K562 (cell line): ENCODE results near the gene WDR76. TPM values are rescaled to one million over a fixed set of nuclear protein-coding genes. Genes with fewer than 3 reads are reported as not detected.

ENCODE experiments used
- ATAC-seq: fragments of 200-7000 bp; cut with Tn5 transposase; 3 replicates; pipeline ENCODE4 v1.9.1; 2020; ENCODE audit warnings: moderate library complexity
- BruUV-seq: library from RNA; stranded (reverse); fragments of 400-500 nt; replicated peaks from 2 replicates; lab custom pipeline; 2021; lab: Mats Ljungman, UMichigan
- CTCF ChIA-PET: fragments of 300-600 bp; formaldehyde crosslinking; extraction: SDS; loops from one replicate; lab custom pipeline; 2021; ENCODE audit warnings: low intra/inter-chr PET ratio; lab: Yijun Ruan, JAX
- POLR2A ChIA-PET: fragments of 300-600, 350-650 bp; sonication (Branson Sonifier 250); formaldehyde crosslinking; extraction: SDS; loops from one replicate; lab custom pipeline; 2021; ENCODE audit warnings: antibody characterized with exemption, inconsistent platforms; lab: Yijun Ruan, JAX
- DNase-seq, 4 experiments: peaks; one replicate each; pipeline versions ENCODE4 v3.0.0 to v3.0.0-alpha.2; 2011 to 2018; ENCODE audit warnings: low spot score in 3 of 4, mixed read lengths in 3 of 4; ENCODE audit errors: extremely low read depth in 1 of 4
- FAIRE-seq: peaks from 2 replicates; lab custom pipeline; 2011; peaks lifted over from hg19 to GRCh38; lab: Jason Lieb, UNC
- H2AFZ ChIP-seq: 2 replicates; pipeline ENCODE4 v1.6.0; 2011; ENCODE audit warnings: low read depth, low read length, control low read depth, inconsistent platforms
- H3K27ac ChIP-seq: fragments of 200-600 bp; 3 replicates; pipeline ENCODE4 v1.8.0; 2011; ENCODE audit warnings: low read depth, mild to moderate bottlenecking, control low read depth, inconsistent platforms, low read length, moderate library complexity, mixed read lengths; ENCODE audit errors: extremely low read depth
- H3K27me3 ChIP-seq, 2 experiments: fragments of 300-600 bp in 1 of 2; 2 replicates in 1 of 2; 3 replicates in 1 of 2; pipeline versions ENCODE4 v1.6.0 to v1.8.0; 2011; ENCODE audit warnings: inconsistent platforms in 2 of 2, low read length in 2 of 2, mild to moderate bottlenecking in 1 of 2, mixed read lengths in 1 of 2, moderate library complexity in 1 of 2; ENCODE audit not compliant: control insufficient read depth in 2 of 2, insufficient read depth in 2 of 2
- H3K36me3 ChIP-seq: fragments of 300-600 bp; 3 replicates; pipeline ENCODE4 v1.8.0; 2011; ENCODE audit warnings: mild to moderate bottlenecking, low read length, inconsistent platforms; ENCODE audit not compliant: control insufficient read depth, insufficient read depth
- H3K4me1 ChIP-seq, 2 experiments: fragments of 200-600 bp in 1 of 2; replicated peaks in 1 of 2; 2 replicates in 1 of 2; 3 replicates in 1 of 2; pipeline versions ENCODE4 v1.5.1 to v1.8.0; 2011; ENCODE audit warnings: inconsistent platforms in 2 of 2, low read length in 2 of 2, mild to moderate bottlenecking in 1 of 2, mixed read lengths in 1 of 2, moderate library complexity in 1 of 2; ENCODE audit not compliant: control insufficient read depth in 2 of 2, insufficient read depth in 2 of 2
- H3K4me2 ChIP-seq: 2 replicates; pipeline ENCODE4 v1.6.1; 2011; ENCODE audit warnings: low read length, control low read depth, inconsistent platforms, mixed read lengths; ENCODE audit not compliant: insufficient read depth
- H3K4me3 ChIP-seq: fragments of 200-600 bp; sonication (generic), shearing (Covaris generic); 2 replicates; pipeline ENCODE4 v1.5.1; 2016; ENCODE audit warnings: control low read depth, inconsistent platforms
- H3K79me2 ChIP-seq: fragments of 200-600 bp; 3 replicates; pipeline ENCODE4 v1.8.0; 2011; ENCODE audit warnings: low read length, inconsistent platforms; ENCODE audit not compliant: control insufficient read depth, insufficient read depth
- H3K9ac ChIP-seq, 2 experiments: 2 replicates each; pipeline versions ENCODE4 v1.6.0 to v1.6.1; 2011; ENCODE audit warnings: low read depth in 2 of 2, low read length in 2 of 2, control low read depth in 1 of 2, inconsistent platforms in 1 of 2, mild to moderate bottlenecking in 1 of 2, mixed read lengths in 1 of 2; ENCODE audit not compliant: insufficient read depth in 1 of 2
- H3K9me1 ChIP-seq: one replicate; pipeline ENCODE4 v1.6.0; 2011; ENCODE audit warnings: inconsistent platforms, mild to moderate bottlenecking, low read length, moderate library complexity; ENCODE audit not compliant: control insufficient read depth, insufficient read depth
- H3K9me3 ChIP-seq: replicated peaks from 2 replicates; pipeline ENCODE4 v1.5.1; 2011; ENCODE audit warnings: low read depth, low read length, inconsistent platforms; ENCODE audit not compliant: control insufficient read depth, insufficient read depth
- H4K20me1 ChIP-seq: replicated peaks from 2 replicates; pipeline ENCODE4 v1.6.1; 2011; ENCODE audit warnings: low read length, inconsistent platforms, mixed read lengths; ENCODE audit not compliant: control insufficient read depth, insufficient read depth
- GTF2E2 ChIP-seq: fragments of 200-800 bp; sonication (Bioruptor generic); IDR thresholded peaks from 2 replicates; pipeline ENCODE4 v1.6.1; 2016; ENCODE audit warnings: missing genetic modification characterization, missing compliant biosample characterization
- HDAC1 ChIP-seq, 2 experiments: fragments of 450-650 bp; IDR thresholded peaks; 2 replicates each; pipeline ENCODE4 v1.6.1; 2016 to 2017; ENCODE audit warnings: inconsistent platforms in 1 of 2, mild to moderate bottlenecking in 1 of 2, moderate library complexity in 1 of 2
- IFI16 ChIP-seq: fragments of 250-450 bp; sonication (Bioruptor Pico); IDR thresholded peaks from 2 replicates; pipeline ENCODE4 v2.1.2; 2022; ENCODE audit warnings: mild to moderate bottlenecking, inconsistent platforms
- JUN ChIP-seq, 2 experiments: sonication (generic) in 1 of 2; formaldehyde crosslinking in 1 of 2; IDR thresholded peaks; 2 replicates each; pipeline versions ENCODE4 v1.6.1 to v1.8.0; 2012 to 2022; ENCODE audit warnings: borderline replicate concordance in 2 of 2, mild to moderate bottlenecking in 2 of 2, improper control_type of control experiment in 1 of 2, low read depth in 1 of 2, low read length in 1 of 2, missing genetic modification reagents in 1 of 2
- KLF13 ChIP-seq: fragments of 450-650 bp; IDR thresholded peaks from 2 replicates; pipeline ENCODE4 v1.6.1; 2016; ENCODE audit warnings: missing genetic modification characterization, low read depth, mild to moderate bottlenecking, missing compliant biosample characterization, moderate library complexity, borderline replicate concordance
- LEF1 ChIP-seq: fragments of 450-650 bp; IDR thresholded peaks from 2 replicates; pipeline ENCODE4 v1.6.1; 2016; ENCODE audit warnings: mild to moderate bottlenecking
- SFPQ ChIP-seq: fragments of 200-400 bp; formaldehyde crosslinking; IDR thresholded peaks from 2 replicates; pipeline ENCODE4 v1.6.1; 2017; ENCODE audit warnings: mild to moderate bottlenecking, low read depth, low read length, moderate library complexity
- TAF15 ChIP-seq: fragments of 200-400 bp; formaldehyde crosslinking; IDR thresholded peaks from 2 replicates; pipeline ENCODE4 v1.6.1; 2017; ENCODE audit warnings: mild to moderate bottlenecking, low read depth, low read length, moderate library complexity
- THAP12 ChIP-seq: fragments of 250-450 bp; sonication (Bioruptor Pico); IDR thresholded peaks from 2 replicates; pipeline ENCODE4 v1.9.0; 2021; ENCODE audit warnings: mild to moderate bottlenecking, inconsistent platforms
- U2AF2 ChIP-seq: fragments of 200-400 bp; formaldehyde crosslinking; optimal IDR thresholded peaks from 2 replicates; pipeline ENCODE3; 2017; ENCODE audit warnings: low read depth, mild to moderate bottlenecking, low read length
- ZNF217 ChIP-seq: sonication (generic); formaldehyde crosslinking; IDR thresholded peaks from 2 replicates; pipeline ENCODE4 v1.8.0; 2022; ENCODE audit warnings: mild to moderate bottlenecking, missing genetic modification reagents
- WGBS: fragments of 100-300 bp; shearing (Covaris generic); methylation state at CpG from one replicate; pipeline ENCODE4 v1.1.6; 2016; ENCODE audit warnings: low coverage, mixed read lengths; ENCODE audit not compliant: insufficient coverage; ENCODE audit errors: missing lambda C conversion rate; 5-methylcytosine and 5-hydroxymethylcytosine counted together
- in situ Hi-C: fragments of 300-500 bp; cut with MboI; formaldehyde crosslinking; loops from 4 replicates; pipeline ENCODE4 v1.15.0; 2018; ENCODE audit warnings: inconsistent platforms, mixed read lengths
- intact Hi-C: fragments of 100-400 bp; cut with micrococcal nuclease; formaldehyde crosslinking; loops from 2 replicates; pipeline ENCODE4 v1.14.2; 2022
- polyA plus RNA-seq, 8 experiments: library from polyadenylated mRNA; depleted of rRNA in 4 of 8; stranded (reverse) in 5 of 8; unstranded in 3 of 8; fragments of >200 nt; fragmentation: Nextera tagmentation in 2 of 8; fragmentation: Illumina TruSeq in 1 of 8; extraction: Ambion mirVana in 2 of 8; extraction: Trizol in 1 of 8; gene quantifications; 2 replicates each; pipeline versions ENCODE4 v1.2.1 to v1.2.3, GENCODE V29; 2011 to 2014; ENCODE audit warnings: inconsistent platforms in 1 of 8, missing spikeins in 1 of 8
- total RNA-seq, 7 experiments: library from RNA; depleted of rRNA in 6 of 7; stranded (reverse); fragments of >200 nt in 6 of 7; fragmentation: Illumina TruSeq in 2 of 7; extraction: Trizol in 2 of 7; gene quantifications; 2 replicates each; pipeline versions ENCODE4 v1.2.1 to v1.2.3, GENCODE V29; 2011 to 2021; ENCODE audit warnings: low replicate concordance in 1 of 7
- TF ChIP-seq, protein P1 (sequence below): sonication (generic); formaldehyde crosslinking; IDR thresholded peaks from 2 replicates; pipeline ENCODE4 v1.8.0; 2022; ENCODE audit warnings: missing genetic modification reagents, mild to moderate bottlenecking, borderline replicate concordance

WDR76 gene
- total and polyA plus RNA-seq, 9 of the 15 experiments (the other 6 are each of a cell fraction or from before 2014, with no cell fraction given): 9.8 to 69.5 (median 44.4) TPM

DNA sequence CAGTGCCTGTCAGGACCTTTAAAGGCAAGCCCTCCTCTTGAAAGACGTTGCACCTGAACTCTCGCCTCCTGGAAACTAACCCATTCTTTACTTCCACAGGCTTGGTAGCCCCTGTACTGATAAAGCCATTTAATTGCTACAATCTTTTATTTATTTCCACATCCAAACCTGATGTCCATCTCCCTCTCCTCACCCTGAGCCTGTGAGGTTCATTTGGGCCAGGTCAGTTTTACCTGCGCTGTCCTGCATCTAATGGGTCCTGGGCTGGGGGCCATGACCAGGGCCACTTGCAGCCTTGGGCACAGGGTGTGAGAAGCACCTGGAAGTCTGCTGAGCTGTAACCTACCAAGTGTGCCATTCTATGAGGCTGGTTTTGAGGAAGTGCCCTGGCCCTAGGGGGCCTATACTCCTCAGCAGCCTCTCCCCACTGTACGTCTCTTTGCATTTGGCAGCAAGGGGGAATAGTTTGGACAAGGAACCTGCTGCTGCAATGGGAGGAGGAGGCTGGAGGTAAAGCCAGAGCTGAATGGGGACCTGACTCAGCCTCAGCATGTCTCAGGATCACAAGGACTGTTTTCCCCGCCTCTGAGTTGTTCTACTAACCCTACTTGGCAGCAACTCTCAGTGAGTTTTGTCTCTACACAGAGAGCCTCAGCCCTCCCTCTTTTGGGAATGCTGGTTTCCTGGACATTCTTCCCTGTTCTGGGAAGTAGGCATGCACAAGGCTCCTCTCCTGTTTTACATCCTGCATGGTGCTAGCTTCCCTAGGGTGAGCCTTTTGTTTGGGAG lies 53.8 kb downstream of the WDR76 start (continued):
- no peak for TF ChIP-seq THAP12 (CRISPR knock-in tag)

DNA sequence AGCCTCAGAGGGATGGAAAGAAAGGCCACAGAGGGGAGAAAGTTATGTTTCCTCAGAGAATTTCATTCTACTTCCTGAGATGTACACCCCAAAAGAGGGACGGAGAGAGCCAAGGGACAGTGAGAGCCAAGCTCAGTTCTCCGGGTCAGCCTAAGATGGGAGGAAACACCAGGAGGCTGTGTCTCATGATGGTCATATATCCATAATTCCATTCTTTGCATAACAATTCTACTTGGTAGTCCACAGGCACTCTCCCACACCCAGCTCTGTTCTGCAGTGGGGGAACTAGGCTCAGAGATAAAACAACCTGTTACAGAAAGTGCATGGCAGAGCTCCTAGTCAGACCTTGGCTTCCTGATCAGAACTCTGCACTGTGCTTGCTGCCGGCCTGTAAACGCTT lies 54.4 kb downstream of the WDR76 start:
- H3K9ac ChIP-seq: no peak overlapping the region
- no peaks in the 10 kb centered on the region for H3K27me3 ChIP-seq
- no TSS peak for BruUV-seq
- ChIA-PET POLR2A (interaction anchor here (0.7 to 2.0 kb wide), 2 partner anchors 9 to 21 kb away, joined by 3 to 8 read pairs; no protein-coding TSS in a partner anchor), CTCF (interaction anchor here (1.1 kb wide), 1 partner anchor 184 kb away, joined by 4 read pairs; no protein-coding TSS in a partner anchor)
- DNase-seq: no peak
- ATAC-seq: no peak
- in situ Hi-C loops (no loop called here), intact Hi-C loops (no loop called here)
- WGBS: 88% methylated on average over 3 of the region's 4 CpGs
- no peak overlapping the region for H3K4me2 ChIP-seq
- peaks cover 51% of the 10 kb centered on the region for H3K36me3 ChIP-seq
- H3K27ac ChIP-seq: no peak overlapping the region
- H3K9me3 ChIP-seq: no peaks in the 10 kb centered on the region
- no peak overlapping the region for H3K4me3 ChIP-seq
- no peak for FAIRE-seq
- no peaks in the 10 kb centered on the region; the same call in 1 of the 2 replicates for H4K20me1 ChIP-seq
- H2AFZ ChIP-seq: no peak overlapping the region
- no peaks in the 10 kb centered on the region for H3K9me1 ChIP-seq
- H3K79me2 ChIP-seq: no peaks in the 10 kb centered on the region
- no peaks in the 10 kb centered on the region for H3K4me1 ChIP-seq
- no peak for TF ChIP-seq LEF1
- no peak for TF ChIP-seq KLF13
- no peak for TF ChIP-seq GTF2E2 (tag)
- no peak for TF ChIP-seq ZNF217 (CRISPR knock-in tag)
- no peak for TF ChIP-seq IFI16
- TF ChIP-seq TAF15: no peak
- TF ChIP-seq, protein P1, sequence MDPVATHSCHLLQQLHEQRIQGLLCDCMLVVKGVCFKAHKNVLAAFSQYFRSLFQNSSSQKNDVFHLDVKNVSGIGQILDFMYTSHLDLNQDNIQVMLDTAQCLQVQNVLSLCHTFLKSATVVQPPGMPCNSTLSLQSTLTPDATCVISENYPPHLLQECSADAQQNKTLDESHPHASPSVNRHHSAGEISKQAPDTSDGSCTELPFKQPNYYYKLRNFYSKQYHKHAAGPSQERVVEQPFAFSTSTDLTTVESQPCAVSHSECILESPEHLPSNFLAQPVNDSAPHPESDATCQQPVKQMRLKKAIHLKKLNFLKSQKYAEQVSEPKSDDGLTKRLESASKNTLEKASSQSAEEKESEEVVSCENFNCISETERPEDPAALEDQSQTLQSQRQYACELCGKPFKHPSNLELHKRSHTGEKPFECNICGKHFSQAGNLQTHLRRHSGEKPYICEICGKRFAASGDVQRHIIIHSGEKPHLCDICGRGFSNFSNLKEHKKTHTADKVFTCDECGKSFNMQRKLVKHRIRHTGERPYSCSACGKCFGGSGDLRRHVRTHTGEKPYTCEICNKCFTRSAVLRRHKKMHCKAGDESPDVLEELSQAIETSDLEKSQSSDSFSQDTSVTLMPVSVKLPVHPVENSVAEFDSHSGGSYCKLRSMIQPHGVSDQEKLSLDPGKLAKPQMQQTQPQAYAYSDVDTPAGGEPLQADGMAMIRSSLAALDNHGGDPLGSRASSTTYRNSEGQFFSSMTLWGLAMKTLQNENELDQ: no peak
- TF ChIP-seq SFPQ: no peak
- TF ChIP-seq U2AF2: no peak
- TF ChIP-seq JUN (IDR thresholded peaks at IDR 0.05; ENCODE audit: borderline replicate concordance, low read depth, low read length): no peak
- no peak for TF ChIP-seq JUN (CRISPR knock-in tag; IDR thresholded peaks at IDR 0.05; ENCODE audit: borderline replicate concordance)
- TF ChIP-seq HDAC1 (IDR thresholded peaks at IDR 0.05): no peak
